Measurements from ENCODE around the gene FTCDNL1.

DNA sequence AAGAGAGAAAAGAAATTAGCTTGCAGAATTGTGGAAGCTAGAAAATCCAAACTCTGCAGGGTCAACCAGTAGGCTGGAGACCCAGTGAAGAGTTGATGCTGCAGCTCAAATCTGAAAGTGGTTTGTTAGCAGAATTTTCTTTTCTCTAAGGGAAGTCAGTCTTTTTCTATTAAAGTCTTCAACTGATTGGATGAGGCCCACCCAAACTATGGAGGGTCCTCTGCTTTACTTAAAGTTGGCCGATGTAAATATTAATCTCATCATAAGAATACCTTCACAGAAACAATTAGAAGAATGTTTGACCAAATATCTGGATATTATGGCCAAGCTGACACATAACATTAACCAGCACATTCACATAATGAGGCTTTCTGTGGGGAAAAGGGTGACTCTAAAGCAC is 73.7 kb downstream of the FTCDNL1 start:
- TF ChIP-seq, protein P1, sequence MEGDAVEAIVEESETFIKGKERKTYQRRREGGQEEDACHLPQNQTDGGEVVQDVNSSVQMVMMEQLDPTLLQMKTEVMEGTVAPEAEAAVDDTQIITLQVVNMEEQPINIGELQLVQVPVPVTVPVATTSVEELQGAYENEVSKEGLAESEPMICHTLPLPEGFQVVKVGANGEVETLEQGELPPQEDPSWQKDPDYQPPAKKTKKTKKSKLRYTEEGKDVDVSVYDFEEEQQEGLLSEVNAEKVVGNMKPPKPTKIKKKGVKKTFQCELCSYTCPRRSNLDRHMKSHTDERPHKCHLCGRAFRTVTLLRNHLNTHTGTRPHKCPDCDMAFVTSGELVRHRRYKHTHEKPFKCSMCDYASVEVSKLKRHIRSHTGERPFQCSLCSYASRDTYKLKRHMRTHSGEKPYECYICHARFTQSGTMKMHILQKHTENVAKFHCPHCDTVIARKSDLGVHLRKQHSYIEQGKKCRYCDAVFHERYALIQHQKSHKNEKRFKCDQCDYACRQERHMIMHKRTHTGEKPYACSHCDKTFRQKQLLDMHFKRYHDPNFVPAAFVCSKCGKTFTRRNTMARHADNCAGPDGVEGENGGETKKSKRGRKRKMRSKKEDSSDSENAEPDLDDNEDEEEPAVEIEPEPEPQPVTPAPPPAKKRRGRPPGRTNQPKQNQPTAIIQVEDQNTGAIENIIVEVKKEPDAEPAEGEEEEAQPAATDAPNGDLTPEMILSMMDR (IDR thresholded peaks at IDR 0.05 in 4 of 5, conservative IDR thresholded peaks at IDR 0.05 in 1 of 5) = no peak
- no peak for TF ChIP-seq POLR2A (IDR thresholded peaks at IDR 0.05)
